AG09319 (cell line): ENCODE results near the gene SLC23A3.
A peak's percentile ranks its signal among the peaks of the same experiment; 100 is the strongest.

Experiments used
- DNase-seq: peaks from one replicate; pipeline ENCODE4 v3.0.0-alpha.2; 2010; ENCODE audit warnings: low read depth; ENCODE audit errors: extremely low read depth
- CTCF ChIP-seq: IDR thresholded peaks from 2 replicates; pipeline ENCODE4 v1.5.1; 2011; ENCODE audit warnings: low read depth, mild to moderate bottlenecking, inconsistent platforms, low read length, moderate library complexity

Gene SLC23A3

GRCh38 chr2:219161097-219161496 is 8.7 kb downstream of the SLC23A3 start:
- no peak for DNase-seq
- no peak for TF ChIP-seq CTCF

GRCh38 chr2:219160186-219161017 is 9.4 kb downstream of the SLC23A3 start, which contains the start of gene NHEJ1:
TSS of gene NHEJ1 (minus strand) at chr2:219160815. CDS start at chr2:219158362, 2,453 bp downstream.
- peak; percentile 99 for TF ChIP-seq CTCF
- peak; percentile 84 for DNase-seq

DNA sequence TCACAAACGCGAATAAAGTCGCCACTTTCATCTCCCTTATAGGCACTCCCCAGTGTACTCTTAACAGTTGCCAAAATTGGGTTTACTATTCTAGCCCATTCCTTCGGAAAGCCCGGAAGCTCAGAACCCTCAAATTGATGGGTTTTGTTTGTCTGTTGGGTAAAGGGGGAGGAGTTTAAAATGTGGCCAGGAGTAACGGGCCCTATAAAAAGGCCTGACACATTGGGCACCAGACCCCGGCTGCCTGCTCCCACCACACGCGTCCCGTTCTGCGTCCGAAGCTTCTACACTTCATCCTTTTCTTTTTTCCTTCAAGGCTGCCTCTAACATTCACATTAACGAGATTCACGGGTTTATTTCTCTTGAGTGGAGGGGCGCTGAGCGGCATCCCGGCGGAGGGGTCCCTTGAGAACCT is 10.1 kb downstream of the SLC23A3 start:
- no peak for DNase-seq
- no peak for TF ChIP-seq CTCF

DNA sequence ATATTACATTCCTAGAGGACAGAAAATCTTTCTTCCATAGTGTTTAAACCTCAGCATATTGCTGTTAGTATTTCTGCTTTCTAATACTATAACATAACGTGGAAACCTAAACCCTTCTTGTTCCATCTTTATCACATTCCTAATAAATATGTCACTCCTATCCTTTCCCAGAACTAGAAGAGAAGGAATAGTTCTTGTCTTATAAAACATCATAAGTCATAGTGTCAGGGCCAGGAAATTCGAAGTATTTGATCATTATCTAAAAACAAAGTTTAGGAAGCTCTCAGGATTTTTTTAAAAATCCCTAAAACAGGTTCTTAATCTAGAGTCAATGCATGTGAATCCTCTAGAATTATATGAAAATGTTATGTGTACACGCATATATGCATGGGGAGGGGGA is 11.2 kb downstream of the SLC23A3 start:
- DNase-seq, result no peak
- TF ChIP-seq CTCF, result no peak

DNA sequence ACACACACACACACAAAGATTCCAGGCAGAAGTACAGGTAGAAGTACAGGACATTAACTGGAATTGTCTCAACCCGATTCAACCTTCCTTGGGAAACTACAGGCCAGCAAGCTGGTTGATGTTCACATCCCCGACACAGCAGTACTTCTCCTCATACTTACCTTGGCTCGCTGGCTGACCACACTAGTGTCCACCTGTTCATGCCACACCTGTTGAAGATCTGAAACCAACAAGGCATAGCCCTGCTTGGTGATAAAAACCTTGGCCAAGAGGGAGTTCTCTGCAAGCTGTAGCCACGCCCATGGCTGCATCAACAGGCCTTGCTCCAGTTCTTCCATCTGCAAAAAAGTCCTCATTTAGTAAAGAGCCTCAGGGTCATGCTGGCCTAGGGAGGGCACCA is 11.8 kb downstream of the SLC23A3 start:
- no peak for DNase-seq
- TF ChIP-seq CTCF, result no peak

DNA sequence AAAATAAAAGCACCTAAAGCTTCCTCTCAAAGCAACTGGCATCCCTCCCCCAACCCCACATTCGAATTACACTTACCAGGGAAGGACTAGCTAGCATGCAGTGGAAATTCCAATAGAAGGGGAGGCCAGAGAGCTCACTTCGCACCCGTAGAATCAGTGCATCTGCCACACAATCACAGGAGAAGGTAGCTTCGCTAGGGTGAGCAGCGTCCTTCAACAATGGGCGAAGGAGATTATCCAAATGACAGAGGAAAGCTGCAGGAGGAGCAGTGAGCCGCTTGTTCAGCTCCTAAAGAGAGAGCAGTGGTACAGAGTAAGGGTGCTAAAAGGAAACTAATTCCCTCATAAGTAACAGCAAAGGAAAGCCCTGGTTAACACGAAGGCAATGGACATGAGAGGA is 12.4 kb downstream of the SLC23A3 start:
- no peak for DNase-seq

More for the DNA sequence above, 12.4 kb downstream of the SLC23A3 start:
- TF ChIP-seq CTCF, result no peak
